GM19239 (cell line): Measurements from ENCODE around the gene ADORA1.
A peak's percentile ranks its signal among the peaks of the same experiment; 100 is the strongest.

ENCODE experiments used
- DNase-seq: peaks from one replicate; pipeline ENCODE4 v3.0.0; 2011; ENCODE audit warnings: low spot score; ENCODE audit not compliant: insufficient read length
- FAIRE-seq: peaks from 2 replicates; lab custom pipeline; 2011; peaks lifted over from hg19 to GRCh38; lab: Jason Lieb, UNC

ADORA1 gene

GRCh38 chr1:203167913-203168200 is 40.3 kb downstream of the ADORA1 start:
- DNase-seq (no peak), FAIRE-seq (no peak)

- DNase-seq (no peak), FAIRE-seq (no peak)
These were observed 40.8 kb downstream of the ADORA1 start for GRCh38 chr1:203168256-203168786.

- FAIRE-seq (no peak), DNase-seq (no peak)
These were observed 41.5 kb downstream of the ADORA1 start for GRCh38 chr1:203168991-203169390.

- DNase-seq: no peak
These were observed 42.4 kb downstream of the ADORA1 start for GRCh38 chr1:203169770-203170520.

GRCh38 chr1:203170625-203171330 is 43.3 kb downstream of the ADORA1 start:
- FAIRE-seq: no peak
- no peak for DNase-seq

More at GRCh38 chr1:203169770-203170520, 42.4 kb downstream of the ADORA1 start:
- no peak for FAIRE-seq

GRCh38 chr1:203171341-203172183 is 44.0 kb downstream of the ADORA1 start:
- FAIRE-seq (no peak), DNase-seq (no peak)

- no peak for FAIRE-seq
These were observed 44.9 kb downstream of the ADORA1 start for GRCh38 chr1:203172184-203173010.

GRCh38 chr1:203173011-203173555 is 45.6 kb downstream of the ADORA1 start:
- FAIRE-seq (no peak), DNase-seq (no peak)

More at GRCh38 chr1:203172184-203173010, 44.9 kb downstream of the ADORA1 start:
- DNase-seq: peak; percentile 79

- FAIRE-seq: peak; percentile 79
- peak; percentile 83 for DNase-seq
These were observed 46.0 kb downstream of the ADORA1 start for GRCh38 chr1:203173566-203173965.

GRCh38 chr1:203174324-203174985 is 46.9 kb downstream of the ADORA1 start:
- FAIRE-seq (no peak), DNase-seq (no peak)

- DNase-seq (no peak), FAIRE-seq (no peak)
These were observed 47.8 kb downstream of the ADORA1 start, which contains the start of gene MYBPH for GRCh38 chr1:203175237-203175826. Gene MYBPH (minus strand): TSS chr1:203175826. CDS start chr1:203175755, 71 bp downstream.

GRCh38 chr1:203175827-203176241 is 48.3 kb downstream of the ADORA1 start:
- DNase-seq: no peak
- FAIRE-seq: no peak

- DNase-seq (no peak), FAIRE-seq (no peak)
These were observed 48.9 kb downstream of the ADORA1 start for GRCh38 chr1:203176273-203177035.

- no peak for FAIRE-seq
- no peak for DNase-seq
These were observed 49.5 kb downstream of the ADORA1 start for GRCh38 chr1:203177036-203177405.

GRCh38 chr1:203177470-203178039 is 50.0 kb downstream of the ADORA1 start:
- FAIRE-seq (no peak), DNase-seq (no peak)

- FAIRE-seq (no peak), DNase-seq (no peak)
These were observed 50.6 kb downstream of the ADORA1 start for GRCh38 chr1:203178083-203178482.
